Astrocyte (in vitro differentiated cells and primary cell): ENCODE results near the gene EHD4. TPM values are rescaled to one million over a fixed set of nuclear protein-coding genes. Genes with fewer than 3 reads are reported as not detected.

Experiments
- DNase-seq: peaks from one replicate; pipeline ENCODE4 v3.0.0-alpha.2; 2010; ENCODE audit warnings: low read depth
- FAIRE-seq: peaks from 2 replicates; lab custom pipeline; 2011; peaks lifted over from hg19 to GRCh38; lab: Jason Lieb, UNC
- H2AFZ ChIP-seq: 2 replicates; pipeline ENCODE4 v1.6.0; 2012; ENCODE audit warnings: low read depth, low read length, inconsistent platforms
- H3K27ac ChIP-seq: 2 replicates; pipeline ENCODE4 v1.5.1; 2011; ENCODE audit warnings: low read depth, low read length, inconsistent platforms
- H3K27me3 ChIP-seq: 2 replicates; pipeline ENCODE4 v1.6.0; 2011; ENCODE audit warnings: low read length, inconsistent platforms; ENCODE audit not compliant: insufficient read depth
- H3K36me3 ChIP-seq: 2 replicates; pipeline ENCODE4 v1.5.1; 2011; ENCODE audit warnings: low read length, inconsistent platforms; ENCODE audit not compliant: insufficient read depth
- H3K4me1 ChIP-seq: 2 replicates; pipeline ENCODE4 v1.5.1; 2011; ENCODE audit warnings: low read length, inconsistent platforms; ENCODE audit not compliant: insufficient read depth
- H3K4me2 ChIP-seq: 2 replicates; pipeline ENCODE4 v1.6.0; 2012; ENCODE audit warnings: low read length, inconsistent platforms
- H3K4me3 ChIP-seq: 2 replicates; pipeline ENCODE4 v1.5.1; 2011; ENCODE audit warnings: low read depth, mild to moderate bottlenecking, low read length, inconsistent platforms; ENCODE audit not compliant: insufficient read depth
- H3K79me2 ChIP-seq: 2 replicates; pipeline ENCODE4 v1.6.0; 2012; ENCODE audit warnings: mild to moderate bottlenecking, low read length, inconsistent platforms; ENCODE audit not compliant: insufficient read depth
- H3K9ac ChIP-seq: 2 replicates; pipeline ENCODE4 v1.6.0; 2012; ENCODE audit warnings: mild to moderate bottlenecking, low read length, inconsistent platforms
- H3K9me3 ChIP-seq: 2 replicates; pipeline ENCODE4 v1.5.1; 2012; ENCODE audit warnings: low read depth, mild to moderate bottlenecking, low read length, inconsistent platforms; ENCODE audit not compliant: insufficient read depth
- H4K20me1 ChIP-seq: 2 replicates; pipeline ENCODE4 v1.6.0; 2012; ENCODE audit warnings: low read length, inconsistent platforms; ENCODE audit not compliant: insufficient read depth
- H3K27ac Mint-ChIP-seq: one replicate; pipeline ENCODE4 v1.8.0; 2021; ENCODE audit warnings: mild to moderate bottlenecking, mixed read lengths; ENCODE audit not compliant: unreplicated experiment
- H3K27me3 Mint-ChIP-seq: one replicate; pipeline ENCODE4 v1.8.0; 2021; ENCODE audit warnings: low read depth, mixed read lengths; ENCODE audit not compliant: unreplicated experiment
- H3K36me3 Mint-ChIP-seq: one replicate; pipeline ENCODE4 v1.8.0; 2021; ENCODE audit warnings: low read depth, mixed read lengths; ENCODE audit not compliant: unreplicated experiment
- H3K4me1 Mint-ChIP-seq: one replicate; pipeline ENCODE4 v1.8.0; 2021; ENCODE audit warnings: low read depth, mixed read lengths; ENCODE audit not compliant: unreplicated experiment
- H3K4me3 Mint-ChIP-seq: one replicate; pipeline ENCODE4 v1.8.0; 2021; ENCODE audit warnings: mild to moderate bottlenecking, moderate library complexity, mixed read lengths; ENCODE audit not compliant: unreplicated experiment
- H3K9me3 Mint-ChIP-seq: one replicate; pipeline ENCODE4 v1.8.0; 2021; ENCODE audit warnings: mild to moderate bottlenecking, mixed read lengths; ENCODE audit not compliant: unreplicated experiment
- EZH2 ChIP-seq: IDR thresholded peaks from 2 replicates; pipeline ENCODE4 v1.6.1; 2012; ENCODE audit warnings: mild to moderate bottlenecking, low read length, inconsistent platforms; ENCODE audit not compliant: insufficient read depth
- total RNA-seq: library from RNA; stranded (reverse); gene quantifications from 2 replicates; pipeline ENCODE4 v1.2.1, GENCODE V29; 2021
- TF ChIP-seq, protein P1 (sequence below): IDR thresholded peaks from 2 replicates; pipeline ENCODE4 v1.5.1; 2011; ENCODE audit warnings: low read depth, mild to moderate bottlenecking, inconsistent platforms, low read length, moderate library complexity; ENCODE audit not compliant: insufficient read depth

Gene EHD4
- total RNA-seq, 1 donor from 2014 or later: 46.4 TPM

DNA sequence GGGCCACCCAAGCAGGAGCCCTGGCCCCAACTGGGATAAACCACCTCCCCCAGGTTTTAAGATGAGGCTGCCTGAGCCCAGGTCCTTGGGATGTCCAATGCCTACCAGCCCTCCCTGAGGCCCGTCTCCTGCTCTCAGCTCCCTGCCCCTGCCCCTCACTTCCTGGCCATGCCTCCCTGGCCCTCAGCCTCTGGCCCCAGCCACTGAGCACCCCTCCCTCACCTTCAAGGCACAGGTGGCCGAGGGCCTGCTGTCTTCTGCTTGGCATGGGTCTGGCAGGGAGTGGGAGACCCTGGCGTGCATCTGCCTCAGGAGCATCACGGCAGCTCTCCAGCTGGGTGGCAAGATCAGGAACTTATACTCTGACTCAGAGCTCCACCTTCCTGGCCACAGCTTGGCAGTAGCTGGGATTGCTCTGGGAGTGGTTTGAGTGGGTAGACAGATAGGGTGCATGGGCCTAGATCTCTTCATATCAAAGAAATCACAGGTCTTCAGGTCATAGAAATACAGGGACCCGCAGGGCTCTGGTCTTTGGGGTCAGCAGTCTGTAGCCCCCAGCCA is 48.4 kb upstream of the EHD4 start, which contains the start of gene PLA2G4E:
Gene PLA2G4E (minus strand): TSS at position 330 of the 561 bp plus-strand sequence. CDS start 12 bp downstream, at position 318.
- Histone ChIP-seq H3K4me2 (no peak within 1 kb of the TSS), H3K27ac (no peak within 1 kb of the TSS), H3K4me3 (no peak within 1 kb of the TSS), H2AFZ (no peak within 1 kb of the TSS), H3K79me2 (no peaks in the 10 kb centered on the region), H3K9me3 (peaks cover 12% of the 10 kb centered on the region), H3K27me3 (peaks cover 10% of the 10 kb centered on the region), H3K36me3 (no peaks in the 10 kb centered on the region), H4K20me1 (no peaks in the 10 kb centered on the region), H3K9ac (no peak within 1 kb of the TSS), H3K4me1 (no peaks in the 10 kb centered on the region)
- Mint-ChIP-seq H3K4me1 (no peaks in the 10 kb centered on the region), H3K4me3 (no peak within 1 kb of the TSS), H3K27ac (no peak within 1 kb of the TSS), H3K36me3 (peaks cover 2% of the 10 kb centered on the region), H3K9me3 (peaks cover 25% of the 10 kb centered on the region), H3K27me3 (peaks cover 37% of the 10 kb centered on the region)
- no peak for FAIRE-seq
- TF ChIP-seq, protein P1, sequence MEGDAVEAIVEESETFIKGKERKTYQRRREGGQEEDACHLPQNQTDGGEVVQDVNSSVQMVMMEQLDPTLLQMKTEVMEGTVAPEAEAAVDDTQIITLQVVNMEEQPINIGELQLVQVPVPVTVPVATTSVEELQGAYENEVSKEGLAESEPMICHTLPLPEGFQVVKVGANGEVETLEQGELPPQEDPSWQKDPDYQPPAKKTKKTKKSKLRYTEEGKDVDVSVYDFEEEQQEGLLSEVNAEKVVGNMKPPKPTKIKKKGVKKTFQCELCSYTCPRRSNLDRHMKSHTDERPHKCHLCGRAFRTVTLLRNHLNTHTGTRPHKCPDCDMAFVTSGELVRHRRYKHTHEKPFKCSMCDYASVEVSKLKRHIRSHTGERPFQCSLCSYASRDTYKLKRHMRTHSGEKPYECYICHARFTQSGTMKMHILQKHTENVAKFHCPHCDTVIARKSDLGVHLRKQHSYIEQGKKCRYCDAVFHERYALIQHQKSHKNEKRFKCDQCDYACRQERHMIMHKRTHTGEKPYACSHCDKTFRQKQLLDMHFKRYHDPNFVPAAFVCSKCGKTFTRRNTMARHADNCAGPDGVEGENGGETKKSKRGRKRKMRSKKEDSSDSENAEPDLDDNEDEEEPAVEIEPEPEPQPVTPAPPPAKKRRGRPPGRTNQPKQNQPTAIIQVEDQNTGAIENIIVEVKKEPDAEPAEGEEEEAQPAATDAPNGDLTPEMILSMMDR: no peak
- TF ChIP-seq EZH2: no peak
- no peak for DNase-seq

DNA sequence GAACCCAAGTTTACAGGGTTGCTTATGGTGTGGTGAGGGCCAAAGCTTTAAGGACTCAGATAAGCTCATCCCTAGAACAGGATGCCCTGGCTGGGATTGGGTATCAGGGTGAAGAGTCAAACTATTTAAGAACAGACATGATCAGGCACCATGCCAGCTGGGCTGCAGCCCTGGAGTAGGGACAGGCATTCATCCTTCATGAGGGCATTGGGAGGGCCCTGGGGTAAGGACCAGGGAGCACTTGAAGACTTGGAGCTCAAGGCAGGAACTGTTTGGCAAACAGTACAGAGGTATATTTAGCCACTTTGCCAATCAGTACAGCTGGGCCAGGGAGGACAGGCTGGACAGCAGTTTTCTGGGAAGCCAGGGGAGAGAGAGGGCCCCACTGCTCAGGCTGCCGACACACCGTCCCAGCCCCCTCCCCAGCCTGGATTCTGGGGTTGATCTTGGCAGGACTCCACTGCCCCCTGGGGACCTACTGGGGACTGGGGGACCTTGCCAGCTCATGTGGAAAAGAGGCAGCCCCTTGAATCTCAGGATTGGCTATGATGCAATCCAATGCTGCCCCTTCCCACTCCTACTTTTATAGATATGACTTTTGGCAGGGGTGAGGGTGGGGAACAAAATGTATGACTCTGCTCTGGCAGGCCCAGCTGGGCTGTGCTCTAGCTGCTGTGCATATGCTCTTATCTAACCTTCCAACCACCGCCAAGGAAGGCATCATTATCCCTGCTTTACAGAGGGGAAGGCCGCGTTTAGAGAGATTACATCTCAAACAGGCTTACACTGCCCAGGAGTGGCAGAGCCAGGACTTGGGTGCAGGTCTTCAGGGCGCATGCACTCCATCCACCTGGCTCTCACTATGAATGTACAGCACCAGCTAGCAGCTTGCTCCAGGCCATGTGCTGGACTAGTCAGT is 46.2 kb upstream of the EHD4 start:
- H3K27ac ChIP-seq: no peak overlapping the region
- no peak overlapping the region for H3K4me2 ChIP-seq
- peaks cover 12% of the 10 kb centered on the region for H3K27me3 ChIP-seq
- FAIRE-seq (no peak), DNase-seq (no peak)
- Mint-ChIP-seq H3K4me3 (no peak overlapping the region), H3K4me1 (no peaks in the 10 kb centered on the region), H3K36me3 (peaks cover 2% of the 10 kb centered on the region), H3K27ac (no peak overlapping the region), H3K9me3 (peaks cover 20% of the 10 kb centered on the region), H3K27me3 (peaks cover 48% of the 10 kb centered on the region)
- no peak overlapping the region for H3K9ac ChIP-seq
- no peak overlapping the region for H3K4me3 ChIP-seq
- no peaks in the 10 kb centered on the region for H3K4me1 ChIP-seq
- H3K9me3 ChIP-seq: peaks cover 6% of the 10 kb centered on the region
- H2AFZ ChIP-seq: no peak overlapping the region
- H4K20me1 ChIP-seq: no peaks in the 10 kb centered on the region
- TF ChIP-seq, protein P1: no peak
- TF ChIP-seq EZH2: no peak
- no peaks in the 10 kb centered on the region for H3K79me2 ChIP-seq
- H3K36me3 ChIP-seq: no peaks in the 10 kb centered on the region
